Measurements from ENCODE around the gene ANKAR.
A peak's percentile ranks its signal among the peaks of the same experiment; 100 is the strongest.

Gene ANKAR

DNA sequence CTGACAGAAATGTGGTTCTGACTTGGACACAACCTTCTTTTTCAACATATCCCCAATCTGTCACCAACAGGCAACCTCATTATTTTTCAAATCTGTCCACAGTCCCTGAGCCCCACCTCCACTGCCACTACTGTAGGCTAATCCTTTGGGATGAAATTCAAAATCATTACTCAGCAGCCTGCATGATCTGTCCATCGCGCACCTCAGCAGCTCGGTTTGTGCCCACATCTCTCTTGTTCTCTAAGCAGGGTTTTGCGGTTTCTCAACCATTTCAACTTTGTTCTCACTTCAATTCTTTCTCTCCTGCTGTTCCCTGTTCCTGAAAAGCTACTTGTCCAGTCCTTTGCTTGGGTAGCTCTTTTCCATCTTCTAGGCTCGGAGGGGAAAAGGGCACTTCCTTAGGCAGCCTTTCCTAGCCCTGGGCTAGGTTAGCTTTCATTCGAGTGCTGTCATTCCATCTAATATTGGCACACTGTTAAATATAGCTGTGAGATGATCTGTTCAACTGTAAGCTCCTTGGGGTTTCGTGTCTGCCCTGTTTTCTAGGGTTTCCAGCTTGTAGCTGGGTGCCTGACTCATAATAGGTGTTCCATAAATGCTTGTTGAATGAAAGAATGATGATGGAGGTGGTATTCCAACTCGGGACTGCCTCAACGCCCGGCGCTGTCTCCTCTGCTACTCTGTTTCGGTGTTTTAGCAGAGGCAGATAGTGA, 653 bp upstream of the ANKAR start:
- DNase-seq (ENCODE audit: low read depth): no peak
- TF ChIP-seq, protein P1, sequence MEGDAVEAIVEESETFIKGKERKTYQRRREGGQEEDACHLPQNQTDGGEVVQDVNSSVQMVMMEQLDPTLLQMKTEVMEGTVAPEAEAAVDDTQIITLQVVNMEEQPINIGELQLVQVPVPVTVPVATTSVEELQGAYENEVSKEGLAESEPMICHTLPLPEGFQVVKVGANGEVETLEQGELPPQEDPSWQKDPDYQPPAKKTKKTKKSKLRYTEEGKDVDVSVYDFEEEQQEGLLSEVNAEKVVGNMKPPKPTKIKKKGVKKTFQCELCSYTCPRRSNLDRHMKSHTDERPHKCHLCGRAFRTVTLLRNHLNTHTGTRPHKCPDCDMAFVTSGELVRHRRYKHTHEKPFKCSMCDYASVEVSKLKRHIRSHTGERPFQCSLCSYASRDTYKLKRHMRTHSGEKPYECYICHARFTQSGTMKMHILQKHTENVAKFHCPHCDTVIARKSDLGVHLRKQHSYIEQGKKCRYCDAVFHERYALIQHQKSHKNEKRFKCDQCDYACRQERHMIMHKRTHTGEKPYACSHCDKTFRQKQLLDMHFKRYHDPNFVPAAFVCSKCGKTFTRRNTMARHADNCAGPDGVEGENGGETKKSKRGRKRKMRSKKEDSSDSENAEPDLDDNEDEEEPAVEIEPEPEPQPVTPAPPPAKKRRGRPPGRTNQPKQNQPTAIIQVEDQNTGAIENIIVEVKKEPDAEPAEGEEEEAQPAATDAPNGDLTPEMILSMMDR (conservative IDR thresholded peaks at IDR 0.05; ENCODE audit: low read depth, low read length): no peak
- H3K4me3 ChIP-seq (ENCODE audit: low read depth, low read length): peak overlapping the region; percentile 72

DNA sequence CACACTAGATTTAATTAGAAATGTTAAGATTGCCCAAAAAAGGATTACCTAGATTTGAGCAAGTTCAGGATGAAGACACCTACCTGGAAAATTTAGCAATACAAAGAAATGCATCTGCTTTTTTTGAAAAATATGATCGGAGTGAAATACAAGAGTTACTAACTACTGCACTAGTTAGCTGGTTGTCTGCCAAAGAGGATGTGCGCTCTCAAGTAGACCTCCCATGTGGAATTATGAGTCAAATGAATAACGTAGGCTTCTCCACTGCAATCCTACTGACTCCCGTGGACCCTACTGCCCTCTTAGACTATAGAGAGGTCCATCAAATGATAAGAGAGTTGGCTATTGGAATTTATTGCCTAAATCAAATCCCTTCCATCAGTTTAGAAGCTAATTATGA, 2.0 kb downstream of the ANKAR start:
- peak; percentile 78 for DNase-seq (ENCODE audit: low read depth)
- TF ChIP-seq, protein P1 (conservative IDR thresholded peaks at IDR 0.05; ENCODE audit: low read depth, low read length): no peak
- H3K4me3 ChIP-seq (ENCODE audit: low read depth, low read length): no peak overlapping the region

DNA sequence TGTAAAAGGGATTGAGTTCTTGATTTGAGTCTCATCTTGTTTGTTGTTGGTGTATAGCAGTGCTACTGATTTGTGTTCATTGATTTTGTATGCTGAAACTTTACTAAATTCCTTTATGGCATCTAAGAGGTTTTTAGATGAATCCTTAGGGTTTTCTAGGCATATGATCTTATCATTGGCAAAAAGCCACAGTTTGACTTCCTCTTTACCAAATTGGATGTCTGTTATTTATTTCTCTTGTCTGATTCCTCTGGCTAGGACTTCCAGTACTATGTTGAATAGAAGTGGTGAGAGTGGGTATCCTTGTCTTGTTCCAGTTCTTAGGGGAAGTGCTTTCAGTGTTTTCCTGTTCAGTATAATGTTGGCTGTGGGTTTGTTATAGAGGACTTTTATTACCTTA, 4.8 kb downstream of the ANKAR start:
- DNase-seq (ENCODE audit: low read depth): peak; percentile 30

DNA sequence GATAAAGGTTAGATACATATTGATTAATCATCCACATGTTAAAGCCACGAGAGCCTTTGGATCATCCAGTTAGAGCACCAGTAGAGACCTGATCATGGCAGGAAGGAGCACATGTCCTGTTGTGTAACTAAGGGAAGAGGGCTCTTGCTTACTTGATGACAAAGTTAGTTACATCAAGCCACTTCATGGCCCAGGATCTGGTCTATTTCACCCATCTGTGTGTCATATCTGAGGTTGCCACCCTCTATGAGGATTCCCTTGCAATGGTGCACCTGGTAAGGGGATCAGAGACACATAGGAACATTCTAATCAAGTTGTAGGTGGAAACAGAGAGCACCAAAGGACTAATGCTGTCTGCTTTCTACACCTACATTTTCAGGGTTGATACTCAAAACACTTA, 6.7 kb downstream of the ANKAR start:
- no peak overlapping the region for H3K4me3 ChIP-seq (ENCODE audit: low read depth, low read length)
- DNase-seq (ENCODE audit: low read depth): no peak
- TF ChIP-seq, protein P1 (conservative IDR thresholded peaks at IDR 0.05; ENCODE audit: low read depth, low read length): no peak

More for the DNA sequence above, 4.8 kb downstream of the ANKAR start:
- H3K4me3 ChIP-seq (ENCODE audit: low read depth, low read length): no peak overlapping the region
- TF ChIP-seq, protein P1 (conservative IDR thresholded peaks at IDR 0.05; ENCODE audit: low read depth, low read length): no peak

DNA sequence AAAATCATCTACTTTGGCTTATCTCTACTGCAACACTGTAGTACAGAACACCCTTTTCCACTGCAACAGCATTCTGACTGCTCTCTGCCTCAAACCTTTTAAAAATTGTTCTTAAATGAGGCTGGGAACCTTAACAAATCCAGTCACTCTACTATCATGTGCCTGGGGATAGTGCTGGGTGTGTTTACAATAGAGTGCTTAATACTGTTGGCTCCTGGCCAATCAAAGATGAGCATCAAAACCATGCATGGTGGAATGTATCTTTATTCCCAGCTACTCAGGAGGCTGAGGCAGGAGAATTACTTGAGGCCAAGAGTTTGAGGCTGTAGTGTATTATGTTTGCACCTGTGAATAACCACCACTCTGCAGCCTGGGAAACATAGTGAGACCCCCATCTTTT, 7.4 kb downstream of the ANKAR start:
- H3K4me3 ChIP-seq (ENCODE audit: low read depth, low read length): no peak overlapping the region
- TF ChIP-seq, protein P1 (conservative IDR thresholded peaks at IDR 0.05; ENCODE audit: low read depth, low read length): no peak
- DNase-seq (ENCODE audit: low read depth): peak; percentile 34

DNA sequence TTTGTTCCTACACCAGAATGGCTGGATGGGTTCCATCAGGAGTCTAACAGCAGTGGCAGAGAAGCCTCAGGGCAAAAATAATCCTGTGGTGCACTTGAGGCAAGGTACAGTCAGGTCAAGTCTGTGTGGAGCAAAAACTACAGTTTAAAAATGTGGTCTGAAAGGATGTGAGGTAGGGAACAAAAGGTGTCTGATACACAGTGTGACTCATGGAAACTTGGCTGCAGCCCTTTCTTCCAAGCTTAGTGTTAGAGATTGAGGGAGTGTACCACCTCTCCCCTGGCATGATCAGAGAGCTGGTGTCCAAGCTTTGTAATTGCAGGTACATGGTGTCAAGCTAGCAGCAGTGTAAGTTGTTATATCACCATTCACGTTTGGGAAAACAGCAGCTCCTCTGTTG, 8.9 kb downstream of the ANKAR start:
- TF ChIP-seq, protein P1 (conservative IDR thresholded peaks at IDR 0.05; ENCODE audit: low read depth, low read length): no peak
- H3K4me3 ChIP-seq (ENCODE audit: low read depth, low read length): no peak overlapping the region
- DNase-seq (ENCODE audit: low read depth): no peak

DNA sequence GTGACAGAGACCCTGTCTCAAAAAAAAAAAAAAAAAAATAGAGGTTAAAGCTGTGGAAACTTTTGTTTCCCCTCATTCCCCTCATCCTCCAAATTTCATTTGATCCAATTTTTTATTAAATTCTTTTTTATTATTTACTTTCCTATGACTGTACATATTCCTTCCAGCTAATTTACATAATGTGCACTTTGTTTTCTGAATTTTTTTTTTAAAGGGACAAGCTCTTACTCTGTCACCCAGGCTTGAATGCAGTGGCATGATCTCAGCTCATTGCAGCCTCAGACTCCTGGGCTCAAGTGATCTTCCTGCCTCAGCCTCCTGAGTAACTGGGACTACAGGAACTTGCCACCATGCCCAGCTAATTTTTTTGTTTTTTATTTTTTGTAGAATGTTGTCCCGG, 10.3 kb downstream of the ANKAR start:
- TF ChIP-seq, protein P1 (conservative IDR thresholded peaks at IDR 0.05; ENCODE audit: low read depth, low read length): no peak
- no peak overlapping the region for H3K4me3 ChIP-seq (ENCODE audit: low read depth, low read length)
- DNase-seq (ENCODE audit: low read depth): no peak

Data from choroid plexus epithelial cell (primary cell).